MM.1S (cell line): Measurements from ENCODE around the gene IQCK.

Experiments used
- EZH2 ChIP-seq: fragments of 300-600 bp; sonication (generic); optimal IDR thresholded peaks from 2 replicates; pipeline ENCODE3; 2017; ENCODE audit warnings: low read depth, mild to moderate bottlenecking, antibody characterized with exemption, low read length, mixed read lengths
- EZH2phosphoT487 ChIP-seq: fragments of 300-600 bp; sonication (generic); IDR thresholded peaks from 2 replicates; pipeline ENCODE4 v1.6.1; 2018; ENCODE audit warnings: antibody characterized with exemption, low read length
- TF ChIP-seq, protein P1 (sequence below): fragments of 300-600 bp; sonication (generic); IDR thresholded peaks from 2 replicates; pipeline ENCODE4 v1.5.1; 2016; ENCODE audit warnings: antibody characterized with exemption, low read length, mixed read lengths

DNA sequence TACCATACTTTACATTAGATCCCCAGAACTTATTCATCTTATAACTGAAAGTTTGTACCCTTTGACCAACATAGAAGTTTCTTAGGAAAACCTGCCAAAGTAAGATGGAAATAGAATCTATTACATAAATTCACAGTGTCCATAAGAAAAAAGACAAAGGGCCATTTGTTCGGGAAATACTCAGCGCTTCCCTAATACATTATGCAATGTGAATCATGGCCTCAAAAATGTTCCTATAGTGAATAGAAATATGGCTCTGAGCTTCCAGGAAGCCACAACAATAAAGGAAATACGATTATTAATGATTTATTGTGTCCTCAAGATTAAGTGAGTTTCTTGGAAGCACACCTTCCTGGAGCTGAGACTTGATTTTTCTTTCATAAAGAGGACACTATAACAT lies 115.1 kb downstream of the IQCK start:
- TF ChIP-seq, protein P1, sequence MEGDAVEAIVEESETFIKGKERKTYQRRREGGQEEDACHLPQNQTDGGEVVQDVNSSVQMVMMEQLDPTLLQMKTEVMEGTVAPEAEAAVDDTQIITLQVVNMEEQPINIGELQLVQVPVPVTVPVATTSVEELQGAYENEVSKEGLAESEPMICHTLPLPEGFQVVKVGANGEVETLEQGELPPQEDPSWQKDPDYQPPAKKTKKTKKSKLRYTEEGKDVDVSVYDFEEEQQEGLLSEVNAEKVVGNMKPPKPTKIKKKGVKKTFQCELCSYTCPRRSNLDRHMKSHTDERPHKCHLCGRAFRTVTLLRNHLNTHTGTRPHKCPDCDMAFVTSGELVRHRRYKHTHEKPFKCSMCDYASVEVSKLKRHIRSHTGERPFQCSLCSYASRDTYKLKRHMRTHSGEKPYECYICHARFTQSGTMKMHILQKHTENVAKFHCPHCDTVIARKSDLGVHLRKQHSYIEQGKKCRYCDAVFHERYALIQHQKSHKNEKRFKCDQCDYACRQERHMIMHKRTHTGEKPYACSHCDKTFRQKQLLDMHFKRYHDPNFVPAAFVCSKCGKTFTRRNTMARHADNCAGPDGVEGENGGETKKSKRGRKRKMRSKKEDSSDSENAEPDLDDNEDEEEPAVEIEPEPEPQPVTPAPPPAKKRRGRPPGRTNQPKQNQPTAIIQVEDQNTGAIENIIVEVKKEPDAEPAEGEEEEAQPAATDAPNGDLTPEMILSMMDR, result no peak
- TF ChIP-seq EZH2 (no peak), EZH2phosphoT487 (no peak)
